Osteoblast (primary cell): ENCODE data around the gene MMP2. TPM values are rescaled to one million over a fixed set of nuclear protein-coding genes. Genes with fewer than 3 reads are reported as not detected.

ENCODE experiments used
- DNase-seq: peaks from one replicate; pipeline ENCODE4 v3.0.0; 2011; ENCODE audit warnings: low spot score, mixed read lengths; ENCODE audit not compliant: insufficient read length; ENCODE audit errors: missing footprints
- H2AFZ ChIP-seq: 2 replicates; pipeline ENCODE4 v1.6.0; 2011; ENCODE audit warnings: mild to moderate bottlenecking, low read length
- H3K27ac ChIP-seq: 2 replicates; pipeline ENCODE4 v1.5.1; 2011; ENCODE audit warnings: mild to moderate bottlenecking, low read depth, low read length, moderate library complexity
- H3K27me3 ChIP-seq: 2 replicates; pipeline ENCODE4 v1.6.0; 2012; ENCODE audit warnings: mild to moderate bottlenecking, control low read depth, inconsistent platforms, low read length, moderate library complexity; ENCODE audit not compliant: insufficient read depth
- H3K36me3 ChIP-seq: 2 replicates; pipeline ENCODE4 v1.5.1; 2011; ENCODE audit warnings: mild to moderate bottlenecking, low read length, control low read depth, moderate library complexity; ENCODE audit not compliant: insufficient read depth
- H3K4me1 ChIP-seq: 2 replicates; pipeline ENCODE4 v1.5.1; 2011; ENCODE audit warnings: mild to moderate bottlenecking, low read length, control low read depth, moderate library complexity; ENCODE audit not compliant: insufficient read depth
- H3K4me2 ChIP-seq: 2 replicates; pipeline ENCODE4 v1.6.0; 2011; ENCODE audit warnings: mild to moderate bottlenecking, low read length; ENCODE audit not compliant: insufficient read depth
- H3K4me3 ChIP-seq: fragments of 200-600 bp; sonication (generic); 3 replicates; pipeline ENCODE4 v1.5.1; 2012; ENCODE audit warnings: mild to moderate bottlenecking, low read length, inconsistent platforms; ENCODE audit not compliant: insufficient read depth
- H3K79me2 ChIP-seq: 2 replicates; pipeline ENCODE4 v1.6.0; 2012; ENCODE audit warnings: mild to moderate bottlenecking, low read length, control low read depth, inconsistent platforms; ENCODE audit not compliant: insufficient read depth
- H3K9me3 ChIP-seq: 2 replicates; pipeline ENCODE4 v1.5.1; 2011; ENCODE audit warnings: low read depth, low read length, control low read depth
- H4K20me1 ChIP-seq: 2 replicates; pipeline ENCODE4 v1.6.0; 2012; ENCODE audit warnings: mild to moderate bottlenecking, low read length, control low read depth; ENCODE audit not compliant: insufficient read depth
- total RNA-seq: library from RNA; depleted of rRNA; stranded (reverse); fragments of >200 nt; gene quantifications from 2 replicates; pipeline ENCODE4 v1.2.3, GENCODE V29; 2012
- TF ChIP-seq, protein P1 (sequence below): IDR thresholded peaks from 2 replicates; pipeline ENCODE4 v1.5.1; 2011; ENCODE audit warnings: mild to moderate bottlenecking, low read depth, low read length, moderate library complexity; ENCODE audit errors: extremely low read depth

The MMP2 gene
- total RNA-seq, 1 donor = 2,094 TPM

DNA sequence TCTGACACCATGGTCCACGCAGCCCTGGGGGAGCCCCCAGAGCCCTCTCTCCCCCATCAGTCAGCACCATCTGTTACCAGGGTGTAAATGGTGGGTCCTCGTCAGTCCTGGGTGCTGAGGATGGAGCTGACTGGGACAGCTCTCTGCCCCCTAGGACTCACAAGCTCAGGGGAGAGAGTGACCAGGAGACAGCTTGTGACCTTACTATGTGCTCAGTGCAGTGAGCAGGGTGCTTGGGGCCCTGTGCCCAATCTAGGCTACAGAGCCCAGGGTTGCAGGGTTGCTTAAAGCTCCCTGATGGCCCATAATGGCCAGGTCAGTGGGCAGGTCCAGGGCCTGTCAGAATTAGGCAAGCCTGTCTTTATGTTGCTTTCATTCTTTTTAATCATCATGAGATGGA lies 11.3 kb downstream of the MMP2 start:
- Histone ChIP-seq H3K4me3 (no peak overlapping the region), H3K4me2 (no peak overlapping the region), H2AFZ (no peak overlapping the region), H3K4me1 (peaks cover 61% of the 10 kb centered on the region), H4K20me1 (no peaks in the 10 kb centered on the region), H3K79me2 (peaks cover 63% of the 10 kb centered on the region), H3K27me3 (no peaks in the 10 kb centered on the region), H3K9me3 (no peaks in the 10 kb centered on the region), H3K27ac (peak overlapping the region; percentile 57), H3K36me3 (peaks cover 97% of the 10 kb centered on the region)
- DNase-seq = no peak
- TF ChIP-seq, protein P1, sequence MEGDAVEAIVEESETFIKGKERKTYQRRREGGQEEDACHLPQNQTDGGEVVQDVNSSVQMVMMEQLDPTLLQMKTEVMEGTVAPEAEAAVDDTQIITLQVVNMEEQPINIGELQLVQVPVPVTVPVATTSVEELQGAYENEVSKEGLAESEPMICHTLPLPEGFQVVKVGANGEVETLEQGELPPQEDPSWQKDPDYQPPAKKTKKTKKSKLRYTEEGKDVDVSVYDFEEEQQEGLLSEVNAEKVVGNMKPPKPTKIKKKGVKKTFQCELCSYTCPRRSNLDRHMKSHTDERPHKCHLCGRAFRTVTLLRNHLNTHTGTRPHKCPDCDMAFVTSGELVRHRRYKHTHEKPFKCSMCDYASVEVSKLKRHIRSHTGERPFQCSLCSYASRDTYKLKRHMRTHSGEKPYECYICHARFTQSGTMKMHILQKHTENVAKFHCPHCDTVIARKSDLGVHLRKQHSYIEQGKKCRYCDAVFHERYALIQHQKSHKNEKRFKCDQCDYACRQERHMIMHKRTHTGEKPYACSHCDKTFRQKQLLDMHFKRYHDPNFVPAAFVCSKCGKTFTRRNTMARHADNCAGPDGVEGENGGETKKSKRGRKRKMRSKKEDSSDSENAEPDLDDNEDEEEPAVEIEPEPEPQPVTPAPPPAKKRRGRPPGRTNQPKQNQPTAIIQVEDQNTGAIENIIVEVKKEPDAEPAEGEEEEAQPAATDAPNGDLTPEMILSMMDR = no peak

GRCh38 chr16:55491691-55492090 lies 12.7 kb downstream of the MMP2 start:
- no peak overlapping the region for H2AFZ ChIP-seq
- no peak overlapping the region for H3K4me3 ChIP-seq
- no peaks in the 10 kb centered on the region for H3K9me3 ChIP-seq
- H3K4me2 ChIP-seq = no peak overlapping the region
- TF ChIP-seq, protein P1 = no peak
- H3K4me1 ChIP-seq = peaks cover 60% of the 10 kb centered on the region
- H3K27ac ChIP-seq = peak overlapping the region; percentile 34
- peaks cover 53% of the 10 kb centered on the region for H3K79me2 ChIP-seq
- no peaks in the 10 kb centered on the region for H3K27me3 ChIP-seq
- peaks cover 96% of the 10 kb centered on the region for H3K36me3 ChIP-seq
- H4K20me1 ChIP-seq = no peaks in the 10 kb centered on the region
- DNase-seq = no peak

GRCh38 chr16:55492756-55493380 lies 13.9 kb downstream of the MMP2 start:
- H2AFZ ChIP-seq = no peak overlapping the region
- peaks cover 45% of the 10 kb centered on the region for H3K79me2 ChIP-seq
- H4K20me1 ChIP-seq = no peaks in the 10 kb centered on the region
- no peaks in the 10 kb centered on the region for H3K9me3 ChIP-seq
- H3K4me2 ChIP-seq = no peak overlapping the region
- peaks cover 60% of the 10 kb centered on the region for H3K4me1 ChIP-seq
- H3K27ac ChIP-seq = peak overlapping the region; percentile 10
- peaks cover 96% of the 10 kb centered on the region for H3K36me3 ChIP-seq
- TF ChIP-seq, protein P1 = no peak
- no peak overlapping the region for H3K4me3 ChIP-seq
- DNase-seq = no peak
- no peaks in the 10 kb centered on the region for H3K27me3 ChIP-seq

DNA sequence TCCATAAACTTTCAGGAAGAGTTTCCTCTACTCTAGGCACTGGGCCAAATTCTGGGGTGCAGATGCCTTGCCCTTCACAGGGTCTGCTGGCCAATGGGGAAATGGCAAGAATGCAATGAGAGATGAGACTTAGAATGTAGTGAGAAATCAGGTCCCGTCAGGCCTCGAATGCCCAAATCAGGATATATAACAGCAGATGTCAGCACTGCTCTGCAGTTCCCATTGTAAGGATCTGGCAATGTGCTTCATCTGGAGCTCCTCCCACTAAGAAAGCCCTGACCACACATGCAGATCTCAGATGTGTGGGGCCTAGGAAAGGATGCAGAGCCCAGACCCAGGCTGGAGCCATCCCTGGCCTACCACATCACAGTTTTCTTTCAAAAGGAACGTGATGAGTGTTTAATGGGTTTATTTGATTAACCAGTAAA lies 16.0 kb downstream of the MMP2 start:
- peak overlapping the region; percentile 96 for H3K27ac ChIP-seq
- H3K9me3 ChIP-seq = no peaks in the 10 kb centered on the region
- peaks cover 66% of the 10 kb centered on the region for H3K4me1 ChIP-seq
- H2AFZ ChIP-seq = no peak overlapping the region
- peaks cover 93% of the 10 kb centered on the region for H3K36me3 ChIP-seq
- no peaks in the 10 kb centered on the region for H3K27me3 ChIP-seq
- H3K4me2 ChIP-seq = no peak overlapping the region
- H3K79me2 ChIP-seq = peaks cover 24% of the 10 kb centered on the region
- H3K4me3 ChIP-seq = no peak overlapping the region
- peak; percentile 87 for DNase-seq
- TF ChIP-seq, protein P1 = peak; percentile 54
- no peaks in the 10 kb centered on the region for H4K20me1 ChIP-seq
